ENCODE measurements around the gene TMEM72. TPM values are rescaled to one million over a fixed set of nuclear protein-coding genes. Genes with fewer than 3 reads are reported as not detected.

TMEM72 gene
- total RNA-seq, 2 experiments from 2014 or later = not detected

DNA sequence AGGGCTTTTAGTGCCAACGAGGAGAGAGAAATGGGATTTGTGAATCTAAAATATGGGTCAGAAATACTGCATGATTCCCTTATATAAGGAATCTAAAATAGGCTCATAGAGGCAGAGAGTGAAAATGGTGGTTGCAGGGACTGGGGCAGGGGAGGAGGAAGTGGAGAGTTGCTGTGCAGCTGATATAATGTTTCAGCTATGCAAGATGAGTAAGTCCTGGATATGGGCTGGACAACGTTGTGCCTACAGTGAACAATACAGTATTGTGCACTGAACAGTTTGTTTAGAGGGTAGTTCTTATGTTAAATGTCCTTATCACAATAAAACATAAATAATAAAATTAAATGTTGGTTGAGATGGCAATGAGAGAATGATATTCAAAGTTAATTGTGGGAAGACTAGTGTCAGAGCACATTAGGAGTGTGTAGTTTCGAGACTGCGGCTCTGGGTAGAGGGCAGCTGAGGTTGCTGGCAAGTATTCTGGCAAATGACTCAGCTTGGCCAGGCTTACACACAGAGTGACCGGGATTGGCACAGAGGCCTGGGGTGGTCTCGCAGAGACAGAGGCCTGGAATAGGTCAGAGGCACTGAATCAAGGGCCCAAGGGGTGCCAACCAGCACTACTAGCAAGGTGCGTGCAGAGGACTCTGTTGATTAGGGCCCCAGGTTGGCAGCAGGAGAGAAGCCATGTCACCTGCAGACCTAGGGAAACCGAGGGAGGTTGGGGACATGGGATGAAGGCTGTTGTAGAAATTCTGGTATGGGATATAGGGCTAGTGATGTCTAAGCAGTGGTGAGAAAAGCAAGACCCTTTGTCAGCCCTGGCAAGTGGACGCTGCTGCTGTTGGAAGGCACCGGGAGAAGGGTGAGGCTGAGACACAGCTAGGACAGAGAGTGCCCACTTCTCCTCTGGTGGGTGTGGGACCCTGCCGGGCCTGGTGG, 70.3 kb downstream of the TMEM72 start:
- Mint-ChIP-seq H3K27ac (no peak overlapping the region), H3K9me3 (no peaks in the 10 kb centered on the region), H3K4me1 (peaks cover 12% of the 10 kb centered on the region), H3K36me3 (ENCODE audit: low read depth) (no peaks in the 10 kb centered on the region), H3K27me3 (no peaks in the 10 kb centered on the region), H3K4me3 (no peak overlapping the region)
- ChIA-PET CTCF (interaction anchor here (1.0 kb wide), 1 partner anchor 13 kb away, joined by 4 read pairs; no protein-coding TSS in a partner anchor), POLR2A (no interaction called here)
- DNase-seq = no peak

DNA sequence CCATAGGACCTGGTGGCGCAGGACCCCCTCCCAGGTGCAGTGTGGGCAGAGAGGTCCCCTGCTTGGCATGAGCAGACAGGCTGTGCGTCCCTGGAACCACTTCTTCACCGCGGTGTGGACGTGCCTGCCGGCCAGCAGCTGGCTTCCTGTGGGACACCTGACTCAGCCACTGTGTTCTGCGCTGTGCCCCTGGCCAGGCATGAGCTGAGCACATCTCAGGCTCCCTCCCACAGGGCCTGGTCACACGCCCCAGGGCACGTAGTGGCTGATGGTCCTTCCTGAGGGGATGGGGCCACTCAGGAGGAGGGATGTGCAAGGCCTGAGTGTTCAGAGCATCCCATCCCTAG, 71.0 kb downstream of the TMEM72 start:
- H3K4me1 Mint-ChIP-seq = peaks cover 13% of the 10 kb centered on the region
- DNase-seq = no peak
- no peak overlapping the region for H3K4me3 Mint-ChIP-seq
- ChIA-PET POLR2A (no interaction called here), CTCF (no interaction called here)
- H3K9me3 Mint-ChIP-seq = no peaks in the 10 kb centered on the region
- H3K27ac Mint-ChIP-seq = no peak overlapping the region
- H3K27me3 Mint-ChIP-seq = no peaks in the 10 kb centered on the region
- no peaks in the 10 kb centered on the region for H3K36me3 Mint-ChIP-seq (ENCODE audit: low read depth)

DNA sequence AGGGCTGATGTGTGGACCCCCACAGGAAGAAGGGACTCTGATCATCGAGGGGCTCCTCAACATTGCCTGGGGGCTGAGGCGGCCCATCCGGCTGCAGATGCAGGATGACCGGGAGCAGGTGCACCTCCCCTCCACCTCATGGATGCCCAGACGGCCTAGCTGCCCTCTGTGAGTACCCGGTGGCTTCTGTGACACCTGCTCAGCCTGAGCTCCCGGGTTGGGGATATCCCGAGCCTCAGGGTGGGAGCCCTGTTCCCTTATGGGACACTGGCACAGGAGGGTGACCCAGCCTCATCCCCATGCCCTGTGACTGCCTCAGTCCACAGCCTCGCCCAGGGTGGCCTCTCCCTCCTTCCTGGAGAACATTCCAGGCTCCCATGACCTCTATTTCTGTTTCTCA, 71.4 kb downstream of the TMEM72 start:
- Mint-ChIP-seq H3K36me3 (ENCODE audit: low read depth) (no peaks in the 10 kb centered on the region), H3K9me3 (no peaks in the 10 kb centered on the region), H3K4me3 (no peak overlapping the region), H3K27ac (no peak overlapping the region), H3K27me3 (no peaks in the 10 kb centered on the region), H3K4me1 (peaks cover 13% of the 10 kb centered on the region)
- no peak for DNase-seq
- ChIA-PET POLR2A (no interaction called here), CTCF (no interaction called here)

DNA sequence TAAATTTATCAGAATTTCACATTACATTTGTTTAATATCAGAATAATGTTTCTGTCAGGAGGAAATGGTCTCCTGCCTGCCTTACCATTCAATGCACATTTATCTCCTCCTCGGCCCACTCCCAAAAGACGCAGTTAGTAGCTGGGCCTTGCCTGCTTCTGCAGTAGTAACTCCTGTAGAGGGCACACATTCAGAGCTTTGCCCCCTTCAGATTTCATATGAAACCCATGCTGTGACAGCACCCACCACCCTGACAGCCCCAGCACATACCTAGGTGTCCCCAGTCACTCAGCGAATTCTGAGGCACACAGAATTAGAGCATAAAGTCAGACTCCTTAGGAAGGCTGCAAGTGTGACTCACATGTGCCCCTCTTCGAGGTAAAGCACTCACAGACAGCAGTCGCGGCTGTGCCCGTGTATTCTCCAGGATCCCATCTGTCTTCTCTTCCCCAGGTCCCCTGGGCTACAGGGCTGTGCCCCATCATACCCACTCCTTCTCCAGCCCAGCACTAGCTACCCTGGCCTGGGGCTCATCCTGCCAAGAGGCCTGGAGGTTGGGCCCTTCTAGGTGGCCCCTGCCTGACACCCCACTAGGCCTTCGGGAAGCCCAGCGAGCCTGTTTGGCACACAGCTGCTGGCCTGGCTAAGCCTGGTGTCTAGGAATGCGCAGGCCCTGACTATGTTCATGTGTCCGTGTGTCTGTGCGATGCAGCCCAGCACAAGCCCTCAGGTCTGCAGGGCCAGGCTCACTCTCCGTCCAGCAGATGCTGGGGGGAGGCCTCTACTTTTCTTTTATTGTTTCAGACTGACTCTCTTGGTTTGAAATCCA, 72.1 kb downstream of the TMEM72 start:
- no peak for DNase-seq
- Mint-ChIP-seq H3K4me3 (no peak overlapping the region), H3K27ac (no peak overlapping the region), H3K9me3 (no peaks in the 10 kb centered on the region), H3K36me3 (ENCODE audit: low read depth) (no peaks in the 10 kb centered on the region), H3K4me1 (peaks cover 12% of the 10 kb centered on the region), H3K27me3 (peaks cover under 1% of the 10 kb centered on the region)
- CTCF ChIA-PET = no interaction called here
- POLR2A ChIA-PET = no interaction called here

DNA sequence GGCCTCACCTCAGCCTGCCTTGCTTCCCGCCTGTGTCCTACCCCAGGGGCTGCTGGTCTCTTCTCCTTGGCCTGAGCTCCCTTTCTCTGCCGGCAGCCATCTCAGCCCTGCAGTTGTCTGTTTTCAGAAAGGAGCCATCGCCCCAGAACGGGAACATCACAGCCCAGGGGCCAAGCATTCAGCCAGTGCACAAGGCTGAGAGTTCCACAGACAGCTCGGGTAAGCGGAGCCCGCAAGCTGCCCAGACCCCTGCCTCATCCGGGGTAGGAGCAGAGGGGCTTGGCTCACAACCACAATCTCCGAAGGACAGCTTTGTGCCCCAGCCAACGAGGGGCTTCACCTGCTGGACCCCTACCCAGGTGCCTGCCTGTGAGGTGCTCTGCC, 72.8 kb downstream of the TMEM72 start:
- peaks cover 10% of the 10 kb centered on the region for H3K4me1 Mint-ChIP-seq
- CTCF ChIA-PET = no interaction called here
- no peak overlapping the region for H3K27ac Mint-ChIP-seq
- POLR2A ChIA-PET = no interaction called here
- no peak for DNase-seq
- peaks cover 6% of the 10 kb centered on the region for H3K27me3 Mint-ChIP-seq
- no peaks in the 10 kb centered on the region for H3K36me3 Mint-ChIP-seq (ENCODE audit: low read depth)
- H3K9me3 Mint-ChIP-seq = no peaks in the 10 kb centered on the region
- H3K4me3 Mint-ChIP-seq = no peak overlapping the region

DNA sequence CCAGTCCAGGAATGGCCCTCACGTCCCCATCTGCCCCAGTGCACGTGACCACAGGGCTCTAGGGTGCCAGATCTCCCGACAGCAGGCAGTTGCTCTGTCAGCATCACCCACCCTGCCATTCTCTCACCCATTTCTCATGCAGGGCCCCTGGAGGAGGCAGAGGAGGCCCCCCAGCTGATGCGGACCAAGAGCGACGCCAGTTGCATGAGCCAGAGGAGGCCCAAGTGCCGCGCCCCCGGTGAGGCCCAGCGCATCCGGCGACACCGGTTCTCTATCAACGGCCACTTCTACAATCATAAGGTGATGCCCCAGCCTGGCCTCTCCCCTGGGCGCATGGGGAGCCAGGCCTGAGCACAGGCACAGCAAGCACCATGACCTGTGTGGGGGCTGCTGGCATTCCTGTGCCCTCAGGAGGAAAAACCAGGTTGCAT, 73.5 kb downstream of the TMEM72 start:
- Mint-ChIP-seq H3K36me3 (ENCODE audit: low read depth) (no peaks in the 10 kb centered on the region), H3K4me1 (peaks cover 10% of the 10 kb centered on the region), H3K27me3 (peaks cover 6% of the 10 kb centered on the region), H3K27ac (no peak overlapping the region), H3K9me3 (no peaks in the 10 kb centered on the region), H3K4me3 (no peak overlapping the region)
- no peak for DNase-seq
- POLR2A ChIA-PET = no interaction called here
- CTCF ChIA-PET = no interaction called here

DNA sequence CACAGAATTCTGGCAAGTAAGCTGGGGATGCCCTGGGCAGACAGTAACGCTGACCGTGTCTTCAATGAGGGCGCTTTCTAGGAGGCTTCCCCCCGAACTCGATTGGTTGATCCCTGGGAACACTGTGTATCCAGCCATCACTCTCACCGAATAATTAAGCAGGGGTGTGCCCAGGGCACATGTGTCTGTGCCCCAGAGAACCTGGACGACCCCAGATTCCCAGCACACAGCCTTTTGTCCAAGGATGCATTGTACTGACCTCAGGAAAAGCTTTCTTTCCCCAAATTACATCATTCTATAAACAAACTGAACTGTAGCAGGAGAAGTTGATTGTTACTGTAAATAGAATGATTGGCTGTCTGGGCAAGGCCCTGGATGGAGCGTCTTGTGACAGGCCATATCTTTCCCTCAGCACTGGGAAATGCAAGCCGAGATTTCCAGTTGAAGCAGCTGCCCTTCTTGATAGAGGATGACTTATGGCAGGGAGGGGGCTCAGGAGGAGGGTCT, 74.1 kb downstream of the TMEM72 start:
- H3K27me3 Mint-ChIP-seq = peaks cover 6% of the 10 kb centered on the region
- CTCF ChIA-PET = no interaction called here
- peaks cover 10% of the 10 kb centered on the region for H3K4me1 Mint-ChIP-seq
- H3K4me3 Mint-ChIP-seq = no peak overlapping the region
- POLR2A ChIA-PET = no interaction called here
- DNase-seq = no peak
- H3K9me3 Mint-ChIP-seq = no peaks in the 10 kb centered on the region
- H3K27ac Mint-ChIP-seq = no peak overlapping the region
- no peaks in the 10 kb centered on the region for H3K36me3 Mint-ChIP-seq (ENCODE audit: low read depth)

DNA sequence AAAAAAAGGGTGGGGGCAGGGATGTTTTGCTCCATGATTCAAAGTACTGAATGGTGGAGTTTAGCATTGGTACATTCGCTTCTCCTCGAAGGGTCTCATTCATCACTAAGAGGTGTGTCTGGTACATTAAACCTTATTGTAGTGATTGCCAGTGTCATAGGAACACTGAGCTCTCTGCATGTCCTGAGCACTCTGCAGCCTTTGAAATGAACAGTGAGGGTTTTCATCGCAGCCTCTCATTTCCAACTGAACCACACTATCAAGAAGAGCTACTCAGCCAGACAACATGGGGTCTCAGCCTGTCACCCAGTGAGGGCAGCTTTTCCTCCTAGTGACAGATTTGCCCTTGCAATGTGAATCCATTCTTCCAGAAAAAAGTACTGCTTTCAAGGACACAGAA, 75.0 kb downstream of the TMEM72 start:
- Mint-ChIP-seq H3K4me3 (no peak overlapping the region), H3K36me3 (ENCODE audit: low read depth) (no peaks in the 10 kb centered on the region), H3K27me3 (peaks cover 6% of the 10 kb centered on the region), H3K4me1 (peaks cover 3% of the 10 kb centered on the region), H3K27ac (no peak overlapping the region), H3K9me3 (no peaks in the 10 kb centered on the region)
- no peak for DNase-seq
- ChIA-PET POLR2A (no interaction called here), CTCF (no interaction called here)

Other genes with a start within 250 kb of the TMEM72 start
- gene RASSF4, start 48.5 kb downstream of the TMEM72 start, total RNA-seq = 1 to 10 TPM in 1 of 2 experiments, under 1 TPM in 1; 0.50 to 1.2 TPM
- 1 to 10 TPM; 1.2 to 1.9 TPM for gene DEPP1, start 67.5 kb downstream of the TMEM72 start, total RNA-seq
- gene ZNF22, start 89.6 kb downstream of the TMEM72 start, total RNA-seq = 10 to 100 TPM; 22.9 to 24.7 TPM

Data from activated CD4-positive, alpha-beta memory T cell treated with anti-CD3 and anti-CD28 coated beads, Interleukin-2, amount 10 ng/mL, durations not matched to agents 7 days and 5 days (primary cell).